DOHH2 (cell line): ENCODE measurements around the gene CLTA.

Experiments used
- H3F3A ChIP-seq: fragments of 200-600 bp; sonication (generic), shearing (Covaris generic); 2 replicates; pipeline ENCODE4 v1.6.0; 2016; ENCODE audit warnings: antibody characterized with exemption, mild to moderate bottlenecking; ENCODE audit not compliant: control insufficient read depth, insufficient read depth
- H3K27ac ChIP-seq: fragments of 200-600 bp; sonication (generic); 2 replicates; pipeline ENCODE4 v1.5.1; 2014; ENCODE audit warnings: low read depth, mild to moderate bottlenecking, low read length, moderate library complexity
- H3K27me3 ChIP-seq: fragments of 200-600 bp; sonication (generic); 2 replicates; pipeline ENCODE4 v1.6.1; 2014; ENCODE audit warnings: mild to moderate bottlenecking, low read length, mixed read lengths; ENCODE audit not compliant: control insufficient read depth
- H3K36me3 ChIP-seq: fragments of 200-600 bp; sonication (generic); 2 replicates; pipeline ENCODE4 v1.6.1; 2014; ENCODE audit warnings: mild to moderate bottlenecking, low read length, moderate library complexity, mixed read lengths; ENCODE audit not compliant: control insufficient read depth
- H3K4me1 ChIP-seq: fragments of 200-600 bp; sonication (generic); 2 replicates; pipeline ENCODE4 v1.6.1; 2014; ENCODE audit warnings: mild to moderate bottlenecking, low read length, mixed read lengths; ENCODE audit not compliant: control insufficient read depth
- H3K4me2 ChIP-seq: fragments of 200-600 bp; sonication (generic); 2 replicates; pipeline ENCODE4 v1.6.0; 2014; ENCODE audit warnings: mild to moderate bottlenecking, low read length, moderate library complexity
- H3K4me3 ChIP-seq: fragments of 200-600 bp; sonication (generic); 2 replicates; pipeline ENCODE4 v1.5.1; 2014; ENCODE audit warnings: mild to moderate bottlenecking, low read length, mixed read lengths
- H3K79me2 ChIP-seq: fragments of 200-600 bp; sonication (generic); 2 replicates; pipeline ENCODE4 v1.6.1; 2014; ENCODE audit warnings: mild to moderate bottlenecking, low read length, mixed read lengths; ENCODE audit not compliant: control insufficient read depth
- H3K9me2 ChIP-seq: fragments of 200-600 bp; sonication (generic); replicated peaks from 2 replicates; pipeline ENCODE4 v1.6.1; 2014; ENCODE audit warnings: mild to moderate bottlenecking, low read length, mixed read lengths; ENCODE audit not compliant: control insufficient read depth
- H3K9me3 ChIP-seq: fragments of 200-600 bp; sonication (generic); 2 replicates; pipeline ENCODE4 v1.6.1; 2014; ENCODE audit warnings: antibody characterized with exemption, low read length, mixed read lengths; ENCODE audit not compliant: control insufficient read depth, insufficient read depth
- H4K20me1 ChIP-seq: fragments of 200-600 bp; sonication (generic); 2 replicates; pipeline ENCODE4 v1.6.0; 2014; ENCODE audit warnings: low read depth, mild to moderate bottlenecking, antibody characterized with exemption, low read length, moderate library complexity; ENCODE audit not compliant: control insufficient read depth, insufficient read depth
- EZH2phosphoT487 ChIP-seq: fragments of 200-600 bp; sonication (generic); IDR thresholded peaks from 2 replicates; pipeline ENCODE4 v1.6.1; 2017; ENCODE audit warnings: borderline replicate concordance, mild to moderate bottlenecking, antibody characterized with exemption, low read length, moderate library complexity, mixed read lengths
- TF ChIP-seq, protein P1 (sequence below): fragments of 200-600 bp; sonication (generic); IDR thresholded peaks from one replicate; pipeline ENCODE4 v1.5.1; 2014; ENCODE audit warnings: antibody characterized with exemption, mild to moderate bottlenecking, low read depth, low read length; ENCODE audit not compliant: poor library complexity, severe bottlenecking

CLTA gene

DNA sequence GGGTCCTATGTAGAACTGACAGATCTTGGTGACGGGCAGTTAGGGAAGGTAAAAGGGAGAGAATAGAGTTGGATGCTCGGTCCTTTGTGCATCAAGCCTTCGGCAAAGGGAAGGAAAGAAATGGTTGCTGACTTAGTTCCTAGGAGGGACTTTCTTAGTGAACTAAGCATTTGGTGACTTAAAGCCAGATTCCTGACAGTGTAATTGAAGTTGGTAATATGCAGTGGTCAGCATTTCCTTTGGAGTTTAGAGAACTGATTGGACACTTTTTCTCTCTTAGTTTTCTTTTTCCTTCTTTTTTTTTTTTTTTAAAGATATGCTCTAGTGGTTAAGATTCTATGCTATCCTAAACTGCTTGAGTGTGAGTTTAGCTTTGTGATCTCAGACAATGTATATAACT lies 2.3 kb downstream of the CLTA start:
- Histone ChIP-seq H3K27ac (no peak overlapping the region), H3K9me3 (no peaks in the 10 kb centered on the region), H3K36me3 (peaks cover 61% of the 10 kb centered on the region), H3K9me2 (no peaks in the 10 kb centered on the region), H3K4me2 (peak overlapping the region; percentile 94), H3K79me2 (peaks cover 72% of the 10 kb centered on the region), H4K20me1 (peaks cover 23% of the 10 kb centered on the region; the same call in 1 of the 2 replicates), H3K4me1 (peaks cover 32% of the 10 kb centered on the region), H3K27me3 (no peaks in the 10 kb centered on the region), H3F3A (no peaks in the 10 kb centered on the region), H3K4me3 (peak overlapping the region; percentile 84)
- TF ChIP-seq, protein P1, sequence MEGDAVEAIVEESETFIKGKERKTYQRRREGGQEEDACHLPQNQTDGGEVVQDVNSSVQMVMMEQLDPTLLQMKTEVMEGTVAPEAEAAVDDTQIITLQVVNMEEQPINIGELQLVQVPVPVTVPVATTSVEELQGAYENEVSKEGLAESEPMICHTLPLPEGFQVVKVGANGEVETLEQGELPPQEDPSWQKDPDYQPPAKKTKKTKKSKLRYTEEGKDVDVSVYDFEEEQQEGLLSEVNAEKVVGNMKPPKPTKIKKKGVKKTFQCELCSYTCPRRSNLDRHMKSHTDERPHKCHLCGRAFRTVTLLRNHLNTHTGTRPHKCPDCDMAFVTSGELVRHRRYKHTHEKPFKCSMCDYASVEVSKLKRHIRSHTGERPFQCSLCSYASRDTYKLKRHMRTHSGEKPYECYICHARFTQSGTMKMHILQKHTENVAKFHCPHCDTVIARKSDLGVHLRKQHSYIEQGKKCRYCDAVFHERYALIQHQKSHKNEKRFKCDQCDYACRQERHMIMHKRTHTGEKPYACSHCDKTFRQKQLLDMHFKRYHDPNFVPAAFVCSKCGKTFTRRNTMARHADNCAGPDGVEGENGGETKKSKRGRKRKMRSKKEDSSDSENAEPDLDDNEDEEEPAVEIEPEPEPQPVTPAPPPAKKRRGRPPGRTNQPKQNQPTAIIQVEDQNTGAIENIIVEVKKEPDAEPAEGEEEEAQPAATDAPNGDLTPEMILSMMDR = no peak
- TF ChIP-seq EZH2phosphoT487 = no peak

DNA sequence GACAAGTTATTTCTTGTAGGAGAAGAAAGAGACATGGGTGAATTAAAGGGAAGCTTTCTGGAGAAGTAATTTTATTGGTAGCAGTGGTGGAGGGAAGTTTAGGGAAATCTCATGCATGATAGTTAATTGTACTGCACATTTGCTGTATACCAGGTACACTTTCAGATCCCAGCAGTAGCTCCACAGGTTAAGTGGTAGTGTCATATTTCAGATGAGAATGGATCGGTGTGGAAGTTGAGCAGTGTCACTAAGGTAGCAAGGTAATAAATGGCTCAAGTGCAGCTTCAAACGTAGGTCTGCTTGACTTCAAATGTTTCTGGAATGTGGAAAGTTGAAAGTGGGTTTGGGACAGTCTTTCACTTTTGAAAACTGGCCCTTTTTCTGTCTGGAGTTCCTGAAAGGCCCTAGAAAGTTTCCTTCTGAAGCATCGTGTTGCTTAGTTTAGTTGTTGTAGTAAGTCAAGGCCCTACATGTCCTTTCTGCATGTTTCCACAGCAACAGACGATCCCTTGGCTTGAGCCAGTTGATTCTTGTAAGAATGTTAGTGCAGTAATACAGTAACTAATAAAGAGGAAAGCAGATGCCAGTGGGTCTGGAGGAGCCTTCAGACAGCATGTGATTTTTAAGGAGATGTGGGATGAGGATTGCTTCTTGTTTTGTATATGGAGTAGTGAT lies 3.7 kb downstream of the CLTA start:
- H3K79me2 ChIP-seq = peaks cover 79% of the 10 kb centered on the region
- H4K20me1 ChIP-seq = peaks cover 23% of the 10 kb centered on the region; the same call in 1 of the 2 replicates
- no peaks in the 10 kb centered on the region for H3K9me3 ChIP-seq
- no peak overlapping the region for H3K4me3 ChIP-seq
- H3K27me3 ChIP-seq = no peaks in the 10 kb centered on the region
- H3K27ac ChIP-seq = no peak overlapping the region
- peak overlapping the region; percentile 26; the same call in 1 of the 2 replicates for H3K4me2 ChIP-seq
- TF ChIP-seq EZH2phosphoT487 = no peak
- TF ChIP-seq, protein P1 = no peak
- H3K4me1 ChIP-seq = peaks cover 32% of the 10 kb centered on the region
- no peaks in the 10 kb centered on the region for H3K9me2 ChIP-seq
- H3K36me3 ChIP-seq = peaks cover 74% of the 10 kb centered on the region
- H3F3A ChIP-seq = no peaks in the 10 kb centered on the region

GRCh38 chr9:36204906-36205547 lies 14.3 kb downstream of the CLTA start:
- H4K20me1 ChIP-seq = peaks cover 3% of the 10 kb centered on the region; the same call in 1 of the 2 replicates
- H3K4me1 ChIP-seq = no peaks in the 10 kb centered on the region
- no peak overlapping the region for H3K4me3 ChIP-seq
- H3K9me2 ChIP-seq = no peaks in the 10 kb centered on the region
- no peak for TF ChIP-seq EZH2phosphoT487
- no peaks in the 10 kb centered on the region for H3K9me3 ChIP-seq
- H3K36me3 ChIP-seq = peaks cover 95% of the 10 kb centered on the region
- no peaks in the 10 kb centered on the region for H3K27me3 ChIP-seq
- peaks cover 68% of the 10 kb centered on the region for H3K79me2 ChIP-seq
- no peak overlapping the region for H3K27ac ChIP-seq
- H3F3A ChIP-seq = no peaks in the 10 kb centered on the region
- H3K4me2 ChIP-seq = no peak overlapping the region

GRCh38 chr9:36207016-36207415 lies 16.3 kb downstream of the CLTA start:
- no peaks in the 10 kb centered on the region for H3K4me1 ChIP-seq
- H4K20me1 ChIP-seq = peaks cover 6% of the 10 kb centered on the region
- H3K4me3 ChIP-seq = no peak overlapping the region
- no peak overlapping the region for H3K4me2 ChIP-seq
- no peaks in the 10 kb centered on the region for H3K27me3 ChIP-seq
- peaks cover 82% of the 10 kb centered on the region for H3K79me2 ChIP-seq
- H3F3A ChIP-seq = no peaks in the 10 kb centered on the region
- H3K36me3 ChIP-seq = peaks cover 97% of the 10 kb centered on the region
- TF ChIP-seq, protein P1 = no peak
- no peak for TF ChIP-seq EZH2phosphoT487
- no peaks in the 10 kb centered on the region for H3K9me2 ChIP-seq
- H3K9me3 ChIP-seq = no peaks in the 10 kb centered on the region
- no peak overlapping the region for H3K27ac ChIP-seq
